Activated naive CD4-positive, alpha-beta T cell treated with anti-CD3 and anti-CD28 coated beads, Interleukin-2, amount 10 ng/mL, durations not matched to agents 7 days and 5 days (primary cell): ENCODE measurements around the gene ZCCHC14.
"Not testable (repeated sequence)": the region's sequence is repeated elsewhere in the genome, so short reads cannot be mapped to it uniquely, and the experiment has no call there.

Source experiments
- CTCF ChIA-PET: fragments of 350-600 bp; sonication (Branson Sonifier 250); formaldehyde crosslinking; loops from one replicate; lab custom pipeline; 2021; ENCODE audit warnings: antibody characterized with exemption; lab: Charles Lee
- DNase-seq: peaks from one replicate; pipeline ENCODE4 v3.0.0-alpha.2; 2020
- H3K27ac Mint-ChIP-seq: one replicate; pipeline ENCODE4 v1.8.0; 2021; ENCODE audit warnings: mild to moderate bottlenecking, moderate library complexity, mixed read lengths
- H3K27me3 Mint-ChIP-seq: one replicate; pipeline ENCODE4 v1.8.0; 2021; ENCODE audit warnings: mild to moderate bottlenecking, mixed read lengths
- H3K36me3 Mint-ChIP-seq: one replicate; pipeline ENCODE4 v1.8.0; 2021; ENCODE audit warnings: mixed read lengths
- H3K4me1 Mint-ChIP-seq: one replicate; pipeline ENCODE4 v1.8.0; 2021; ENCODE audit warnings: mixed read lengths
- H3K4me3 Mint-ChIP-seq: one replicate; pipeline ENCODE4 v1.8.0; 2021; ENCODE audit warnings: mild to moderate bottlenecking, moderate library complexity, mixed read lengths
- H3K9me3 Mint-ChIP-seq: one replicate; pipeline ENCODE4 v1.8.0; 2021; ENCODE audit warnings: mixed read lengths

Gene ZCCHC14

DNA sequence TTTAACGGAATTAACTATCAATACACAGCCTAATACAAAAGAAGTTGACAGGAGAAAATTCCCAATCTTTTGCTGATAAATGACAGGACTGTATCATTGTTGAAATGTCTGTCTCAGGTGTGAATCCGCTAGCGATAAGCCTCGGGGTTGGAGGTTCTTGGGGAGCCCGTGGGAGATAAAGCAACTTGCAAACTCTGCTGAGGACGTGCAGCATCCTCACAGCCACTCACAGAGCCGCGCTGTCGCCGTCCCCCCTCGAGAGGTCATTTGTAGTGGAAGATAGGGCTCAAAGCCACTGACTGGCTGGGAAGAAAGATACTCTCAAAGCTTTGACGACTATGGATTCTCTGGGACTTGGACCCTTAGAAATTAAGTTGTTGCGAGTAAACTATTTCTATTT lies 83.7 kb downstream of the ZCCHC14 start:
- Mint-ChIP-seq H3K4me1 (no peaks in the 10 kb centered on the region), H3K9me3 (no peaks in the 10 kb centered on the region), H3K4me3 (no peak overlapping the region), H3K27me3 (no peaks in the 10 kb centered on the region), H3K27ac (no peak overlapping the region), H3K36me3 (peaks cover 22% of the 10 kb centered on the region)
- CTCF ChIA-PET, result no interaction called here
- DNase-seq, result no peak

DNA sequence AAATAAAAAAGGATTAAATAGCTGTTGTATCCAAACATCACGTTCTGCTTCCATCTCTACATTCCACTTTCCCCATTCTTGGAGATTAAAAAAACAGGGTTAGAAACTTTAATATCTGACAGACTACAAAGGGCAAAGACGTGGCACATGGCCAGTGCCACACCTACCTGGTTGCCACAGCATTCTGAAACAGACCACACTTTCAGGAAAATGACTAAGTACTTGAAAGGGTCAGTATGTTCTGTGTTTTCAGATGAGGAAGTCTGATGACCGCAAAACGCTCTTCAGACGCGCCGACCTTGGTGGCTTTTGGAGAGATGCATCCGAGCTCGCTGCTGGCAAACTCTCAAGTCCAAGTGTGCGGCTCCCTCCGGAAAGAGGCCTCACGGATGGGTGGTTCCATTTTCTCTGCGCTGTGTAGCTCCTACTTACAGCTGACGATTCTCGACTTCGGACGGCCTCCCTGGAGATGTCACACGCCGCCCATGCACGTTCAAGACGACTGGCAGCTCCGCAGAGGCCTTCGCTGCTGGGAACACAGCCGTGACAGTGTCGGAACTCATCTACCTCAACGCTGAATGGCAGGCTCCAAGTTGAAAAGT lies 85.2 kb downstream of the ZCCHC14 start:
- Mint-ChIP-seq H3K4me1 (no peaks in the 10 kb centered on the region), H3K27ac (peak overlapping the region; percentile 52), H3K4me3 (no peak overlapping the region), H3K36me3 (peaks cover 29% of the 10 kb centered on the region), H3K9me3 (no peaks in the 10 kb centered on the region), H3K27me3 (no peaks in the 10 kb centered on the region)
- CTCF ChIA-PET, result interaction anchor here (1.0 to 1.8 kb wide), 2 partner anchors 9 to 229 kb away, joined by 3 to 5 read pairs; no protein-coding TSS in a partner anchor
- DNase-seq, result no peak

DNA sequence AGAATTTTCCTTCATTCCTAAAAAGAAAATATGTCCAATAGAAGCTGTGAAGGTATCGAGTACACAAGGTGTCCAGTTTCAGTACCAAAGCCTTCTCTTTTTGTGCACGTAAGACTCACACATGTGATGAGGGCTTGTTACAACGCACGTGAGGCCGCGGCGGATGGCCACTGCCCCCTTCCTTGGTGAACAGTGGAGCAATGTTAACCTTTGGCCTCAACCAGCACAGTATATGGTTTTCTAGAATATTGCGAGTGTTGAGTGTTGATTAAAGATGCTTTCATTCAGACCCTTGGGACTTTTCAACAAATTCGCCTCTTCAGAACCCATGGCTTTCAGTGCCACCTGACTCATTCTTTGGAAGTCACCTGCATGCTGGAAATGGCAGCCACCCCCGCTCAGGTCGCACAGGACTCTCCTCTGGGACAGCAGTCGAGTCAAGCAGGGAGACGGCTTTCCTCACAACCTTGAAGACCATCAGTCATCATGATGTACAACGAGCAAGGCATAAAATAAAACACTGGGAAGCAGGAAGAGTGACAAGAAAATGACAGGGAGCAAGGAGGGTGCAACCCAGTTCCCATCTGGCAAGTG lies 86.2 kb downstream of the ZCCHC14 start:
- H3K4me3 Mint-ChIP-seq, result no peak overlapping the region
- peak overlapping the region; percentile 33 for H3K27ac Mint-ChIP-seq
- peaks cover 28% of the 10 kb centered on the region for H3K36me3 Mint-ChIP-seq

DNA sequence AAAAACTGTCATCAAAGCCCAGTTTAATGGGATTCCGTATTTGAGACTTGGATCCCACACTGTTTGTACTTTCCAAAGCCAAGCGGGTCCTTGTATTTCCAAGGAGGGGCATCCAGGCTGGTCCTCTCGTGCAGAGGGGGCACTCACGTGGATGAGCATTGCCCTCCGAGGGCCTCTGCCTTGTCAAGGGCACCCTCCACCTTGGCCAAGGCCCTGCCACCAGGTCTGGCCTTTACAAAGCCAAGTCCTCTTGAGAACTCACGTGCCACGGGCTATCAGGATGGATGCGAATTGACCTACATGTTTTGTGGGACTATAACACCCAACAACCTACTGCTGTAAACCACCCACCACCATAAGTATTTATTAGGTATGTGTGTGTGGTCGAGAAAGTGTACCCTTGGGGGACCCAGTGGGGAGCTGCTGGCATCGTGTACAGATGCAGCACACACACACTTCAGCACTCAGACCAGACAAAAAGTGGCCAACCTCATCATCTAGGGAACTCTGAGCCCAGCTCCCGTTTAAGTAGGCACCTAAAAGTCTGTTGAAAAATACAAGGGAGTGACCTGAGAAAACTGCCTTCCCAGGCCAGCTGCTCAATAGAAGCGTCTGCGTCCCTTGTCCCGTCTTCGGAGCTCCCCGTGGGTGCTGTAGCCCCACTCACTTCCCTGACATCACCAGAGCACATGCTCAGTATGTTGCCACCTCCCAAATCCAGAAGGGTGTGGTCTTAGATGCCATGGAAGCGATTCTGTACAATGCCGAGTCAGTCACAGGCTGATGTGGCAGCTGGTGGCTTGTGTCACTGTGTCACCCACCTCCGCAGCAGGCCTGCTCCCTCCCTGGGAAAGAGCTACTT lies 87.8 kb downstream of the ZCCHC14 start:
- no peak for DNase-seq
- CTCF ChIA-PET, result no interaction called here
- H3K27ac Mint-ChIP-seq, result no peak overlapping the region

More for the DNA sequence above, 86.2 kb downstream of the ZCCHC14 start:
- no peaks in the 10 kb centered on the region for H3K27me3 Mint-ChIP-seq
- H3K9me3 Mint-ChIP-seq, result no peaks in the 10 kb centered on the region
- DNase-seq, result no peak
- CTCF ChIA-PET, result interaction anchor here (0.6 to 1.8 kb wide), 3 partner anchors 10 to 230 kb away, joined by 3 to 5 read pairs (median 4); no protein-coding TSS in a partner anchor
- H3K4me1 Mint-ChIP-seq, result no peaks in the 10 kb centered on the region

DNA sequence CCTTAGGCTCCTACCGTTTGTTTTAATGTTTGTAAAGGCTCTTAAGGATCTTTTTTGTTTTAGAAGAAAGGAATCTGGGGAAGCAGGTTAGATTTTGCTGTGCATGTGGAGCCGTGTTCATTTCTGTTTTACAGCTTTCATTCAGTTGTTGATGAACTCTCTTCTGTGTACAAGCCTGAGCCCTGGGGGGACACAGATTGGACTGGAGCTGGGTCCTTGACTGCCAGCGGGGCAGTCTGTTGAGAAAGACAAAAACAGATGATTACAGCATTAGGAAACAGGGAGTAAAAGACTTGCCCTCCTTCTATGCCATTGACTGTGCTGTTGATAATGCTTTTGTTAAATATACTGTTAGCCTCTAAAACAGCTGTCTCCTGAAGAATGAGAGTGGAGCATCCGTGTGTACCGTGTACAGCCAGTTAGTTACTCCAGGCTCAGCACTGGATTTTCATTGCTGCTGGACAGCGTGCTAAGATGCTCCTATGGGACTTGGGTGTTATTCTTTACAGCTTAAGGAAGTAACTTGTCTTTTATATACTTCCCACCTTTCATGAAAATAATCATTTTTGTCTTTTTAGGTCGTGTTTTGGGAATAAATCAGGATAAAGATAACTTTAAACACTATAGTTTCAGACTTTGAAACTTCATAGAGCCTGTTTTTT lies 97.5 kb downstream of the ZCCHC14 start:
- H3K36me3 Mint-ChIP-seq, result peaks cover 27% of the 10 kb centered on the region

More for the DNA sequence above, 87.8 kb downstream of the ZCCHC14 start:
- Mint-ChIP-seq H3K36me3 (peaks cover 33% of the 10 kb centered on the region), H3K27me3 (no peaks in the 10 kb centered on the region), H3K4me1 (no peaks in the 10 kb centered on the region), H3K4me3 (no peak overlapping the region), H3K9me3 (no peaks in the 10 kb centered on the region)

DNA sequence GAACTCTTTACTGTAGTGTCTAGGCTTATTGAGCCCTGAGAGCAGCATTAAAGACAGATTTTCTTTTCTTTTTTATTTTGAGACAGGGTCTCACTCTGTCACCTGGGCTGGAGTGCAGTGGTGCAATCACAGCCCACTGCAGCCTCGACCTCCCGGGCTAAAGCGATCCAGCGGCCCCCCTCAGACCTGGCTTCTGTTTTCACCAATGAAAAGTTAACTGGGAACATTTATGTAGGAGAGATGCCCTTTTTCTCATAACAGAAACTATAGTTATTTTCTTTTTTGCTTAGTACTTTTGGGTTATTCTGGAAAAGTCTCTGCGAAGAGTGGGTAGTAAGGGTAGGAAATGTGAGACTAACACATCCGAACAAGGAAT lies 99.2 kb downstream of the ZCCHC14 start:
- peak overlapping the region; percentile 93 for H3K27ac Mint-ChIP-seq
- no peak for DNase-seq
- H3K36me3 Mint-ChIP-seq, result peaks cover 18% of the 10 kb centered on the region
- H3K4me3 Mint-ChIP-seq, result peak overlapping the region; percentile 90
- H3K27me3 Mint-ChIP-seq, result no peaks in the 10 kb centered on the region
- no peaks in the 10 kb centered on the region for H3K9me3 Mint-ChIP-seq
- H3K4me1 Mint-ChIP-seq, result peaks cover 41% of the 10 kb centered on the region
- CTCF ChIA-PET, result interaction anchor here (0.6 to 2.4 kb wide), 10 partner anchors 9 to 482 kb away, joined by 3 to 18 read pairs (median 4); partner anchors contain the start of genes C16orf95 and FBXO31

More for the DNA sequence above, 97.5 kb downstream of the ZCCHC14 start:
- CTCF ChIA-PET, result interaction anchor here (0.8 to 2.4 kb wide), 6 partner anchors 12 to 240 kb away, joined by 3 to 18 read pairs (median 4); partner anchors contain the start of gene FBXO31
- Mint-ChIP-seq H3K27me3 (no peaks in the 10 kb centered on the region), H3K27ac (peak overlapping the region; percentile 59), H3K9me3 (no peaks in the 10 kb centered on the region), H3K4me3 (no peak overlapping the region), H3K4me1 (peaks cover 32% of the 10 kb centered on the region)
- no peak for DNase-seq

DNA sequence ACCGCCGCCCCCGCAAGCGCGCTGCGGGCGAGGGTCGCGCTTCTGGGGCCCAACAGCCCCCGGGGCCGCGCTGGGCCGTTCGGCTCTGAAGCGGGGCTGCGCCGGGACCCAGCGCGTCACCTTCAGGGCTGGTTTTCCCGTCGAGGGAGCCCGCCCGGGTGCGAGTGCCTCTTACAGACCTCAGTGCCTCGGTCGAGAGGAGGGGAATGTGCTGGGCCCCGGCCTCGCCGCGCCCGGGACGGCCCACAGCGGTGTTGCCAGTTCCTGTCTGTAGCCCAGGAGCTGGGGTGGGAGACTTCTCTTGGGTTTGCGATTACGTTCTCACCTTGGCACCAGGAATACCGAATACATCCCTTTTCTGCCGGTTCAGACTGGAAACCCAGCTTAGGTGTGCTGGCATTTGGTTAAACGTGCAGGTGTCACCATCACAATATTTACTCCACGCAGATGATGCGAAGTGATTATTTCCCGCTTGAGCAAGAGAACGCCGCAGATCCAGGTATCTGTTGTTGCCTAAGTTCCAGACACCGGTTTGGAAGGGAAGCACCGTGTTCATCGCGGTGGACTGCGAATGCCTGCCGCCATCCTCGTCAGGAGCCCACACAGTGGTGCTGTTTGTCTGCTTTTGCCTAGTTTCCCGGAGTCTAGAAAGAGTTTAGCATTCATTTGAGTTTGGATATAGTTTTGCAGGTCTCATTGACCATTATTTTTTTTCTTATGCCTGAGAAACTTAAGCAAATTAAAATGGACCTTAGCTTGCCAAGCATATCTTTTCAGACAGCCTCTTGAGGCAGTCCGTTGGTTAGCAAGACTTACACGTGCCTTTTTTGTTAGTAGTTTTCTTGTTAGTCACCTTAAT lies 99.8 kb downstream of the ZCCHC14 start:
- peak; percentile 61 for DNase-seq

DNA sequence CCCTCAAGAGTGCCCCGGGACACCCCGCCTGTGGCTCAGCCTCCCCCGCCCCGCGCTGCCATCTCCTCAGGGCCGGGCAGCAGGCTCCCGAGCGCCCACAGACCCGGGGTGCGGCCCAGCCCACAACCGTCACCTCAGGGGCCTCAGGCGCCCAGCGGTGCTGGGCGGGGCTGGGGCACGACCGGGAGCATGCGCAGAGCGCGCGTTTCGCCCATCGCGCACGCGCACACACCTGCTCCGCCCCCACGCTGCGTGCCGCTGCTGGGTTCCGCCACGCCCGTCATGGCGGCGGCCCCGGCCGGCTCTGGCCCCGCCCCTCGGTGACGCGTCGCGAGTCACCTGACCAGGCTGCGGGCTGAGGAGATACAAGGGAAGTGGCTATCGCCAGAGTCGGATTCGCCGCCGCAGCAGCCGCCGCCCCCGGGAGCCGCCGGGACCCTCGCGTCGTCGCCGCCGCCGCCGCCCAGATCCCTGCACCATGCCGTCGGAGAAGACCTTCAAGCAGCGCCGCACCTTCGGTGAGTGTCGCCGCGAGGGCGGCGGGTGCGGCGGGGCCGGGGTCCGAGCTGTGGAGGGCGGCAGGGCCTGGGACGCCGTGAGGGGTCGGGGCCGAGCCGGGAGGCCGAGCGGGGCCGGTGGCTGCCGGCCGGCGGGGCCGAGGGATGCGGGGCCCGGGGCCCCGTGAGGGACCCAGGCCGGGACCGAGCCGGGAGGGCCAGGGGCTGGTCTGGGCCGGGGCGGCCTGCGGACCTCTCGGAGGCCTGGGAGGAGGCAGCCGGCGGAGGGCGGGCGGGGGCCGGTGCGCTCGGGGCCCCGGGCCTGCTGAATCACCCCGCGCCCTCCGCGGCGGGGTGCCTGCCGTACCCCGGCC lies 100.6 kb downstream of the ZCCHC14 start, which contains the start of gene MAP1LC3B:
Gene MAP1LC3B (plus strand): TSS at position 387 of the 871 bp plus-strand sequence. CDS start 92 bp downstream, at position 479.
- peak; percentile 96 for DNase-seq
- CTCF ChIA-PET, result interaction anchor here (0.9 to 2.3 kb wide), 5 partner anchors 8 to 244 kb away, joined by 3 to 7 read pairs (median 4); partner anchors contain the start of gene FBXO31
- peaks cover 56% of the 10 kb centered on the region for H3K4me1 Mint-ChIP-seq
- H3K9me3 Mint-ChIP-seq, result no peaks in the 10 kb centered on the region
- peak within 1 kb of the TSS; percentile 97 for H3K27ac Mint-ChIP-seq
- peak within 1 kb of the TSS; percentile 90 for H3K4me3 Mint-ChIP-seq
- peaks cover 19% of the 10 kb centered on the region for H3K36me3 Mint-ChIP-seq
- H3K27me3 Mint-ChIP-seq, result no peaks in the 10 kb centered on the region

More for the DNA sequence above, 99.8 kb downstream of the ZCCHC14 start:
- H3K4me1 Mint-ChIP-seq, result peaks cover 48% of the 10 kb centered on the region
- no peaks in the 10 kb centered on the region for H3K27me3 Mint-ChIP-seq
- H3K27ac Mint-ChIP-seq, result peak overlapping the region; percentile 93
- peak overlapping the region; percentile 90 for H3K4me3 Mint-ChIP-seq
- CTCF ChIA-PET, result interaction anchor here (0.6 to 2.3 kb wide), 8 partner anchors 9 to 483 kb away, joined by 3 to 7 read pairs (median 4); partner anchors contain the start of gene FBXO31
- peaks cover 18% of the 10 kb centered on the region for H3K36me3 Mint-ChIP-seq
- no peaks in the 10 kb centered on the region for H3K9me3 Mint-ChIP-seq

DNA sequence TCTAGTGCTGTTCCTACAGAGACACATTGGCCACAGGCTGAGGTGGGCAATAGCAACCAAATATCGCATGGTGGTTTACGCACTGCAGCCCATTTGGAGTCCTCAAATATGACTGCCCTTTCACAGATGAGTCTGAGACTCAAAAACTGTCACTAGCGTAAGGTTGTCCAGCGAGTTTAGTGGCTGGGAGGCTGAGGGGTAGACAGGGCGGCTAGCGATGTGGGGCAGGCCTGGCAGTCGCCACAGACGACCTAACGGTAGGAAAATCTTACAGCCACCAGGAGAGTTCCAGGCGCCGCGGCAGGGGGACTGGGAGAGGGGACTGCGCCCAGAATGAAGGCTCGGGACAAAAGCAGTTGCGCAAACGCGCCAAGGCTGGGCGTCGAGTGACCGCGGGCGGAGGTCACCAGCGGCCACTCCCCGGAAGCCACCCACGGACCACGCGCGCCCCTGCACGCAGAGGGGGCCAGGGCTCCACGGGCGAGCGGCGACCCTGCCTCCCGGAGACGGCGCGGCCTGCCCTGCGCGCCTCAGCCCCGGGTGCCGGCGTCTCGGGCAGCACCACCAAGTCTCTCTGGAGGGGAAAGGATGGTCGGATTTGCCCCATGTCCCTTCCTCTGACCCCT lies 101.4 kb downstream of the ZCCHC14 start:
- H3K27me3 Mint-ChIP-seq, result no peaks in the 10 kb centered on the region
- H3K36me3 Mint-ChIP-seq, result peaks cover 19% of the 10 kb centered on the region
- CTCF ChIA-PET, result no interaction called here
- H3K27ac Mint-ChIP-seq, result peak overlapping the region; percentile 97
- peak overlapping the region; percentile 84 for H3K4me3 Mint-ChIP-seq
- no peaks in the 10 kb centered on the region for H3K9me3 Mint-ChIP-seq
- DNase-seq, result no peak
- peaks cover 61% of the 10 kb centered on the region for H3K4me1 Mint-ChIP-seq

DNA sequence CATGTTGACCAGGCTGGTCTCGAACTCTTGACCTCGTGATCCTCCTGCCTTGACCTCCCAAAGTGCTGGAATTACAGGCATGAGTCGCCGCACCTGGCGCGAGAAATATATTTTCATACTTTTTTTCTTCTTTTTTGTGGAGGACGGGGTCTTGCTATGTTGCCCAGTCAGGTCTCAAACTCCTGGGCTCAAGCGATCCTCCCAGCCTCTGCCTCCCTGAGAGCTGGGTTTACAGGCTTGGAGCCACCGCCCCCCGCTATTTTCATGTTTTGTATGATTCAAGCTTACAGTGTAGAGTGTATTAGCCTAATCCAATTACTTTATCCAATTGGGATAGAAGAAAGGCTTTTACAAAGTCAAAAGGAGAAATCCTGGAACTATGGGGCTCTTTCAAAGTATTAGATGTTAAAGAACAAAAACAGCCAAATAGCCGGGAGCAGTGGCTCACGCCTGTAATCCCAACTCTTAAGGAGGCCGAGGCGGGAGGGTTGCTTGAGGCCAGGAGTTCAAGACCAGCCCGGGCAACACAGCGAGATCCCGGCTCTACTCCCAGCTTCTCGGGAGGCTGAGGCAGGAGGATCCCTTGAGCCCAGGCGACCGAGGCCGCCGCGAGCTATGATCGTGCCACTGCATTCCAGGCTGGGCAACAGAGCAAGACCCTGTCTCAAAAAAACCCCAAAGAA lies 102.0 kb downstream of the ZCCHC14 start:
- Mint-ChIP-seq H3K9me3 (no peaks in the 10 kb centered on the region), H3K27me3 (no peaks in the 10 kb centered on the region), H3K27ac (peak overlapping the region; percentile 97), H3K4me1 (peaks cover 64% of the 10 kb centered on the region), H3K4me3 (peak overlapping the region; percentile 84), H3K36me3 (peaks cover 19% of the 10 kb centered on the region)
- DNase-seq, result no peak
- CTCF ChIA-PET, result no interaction called here

DNA sequence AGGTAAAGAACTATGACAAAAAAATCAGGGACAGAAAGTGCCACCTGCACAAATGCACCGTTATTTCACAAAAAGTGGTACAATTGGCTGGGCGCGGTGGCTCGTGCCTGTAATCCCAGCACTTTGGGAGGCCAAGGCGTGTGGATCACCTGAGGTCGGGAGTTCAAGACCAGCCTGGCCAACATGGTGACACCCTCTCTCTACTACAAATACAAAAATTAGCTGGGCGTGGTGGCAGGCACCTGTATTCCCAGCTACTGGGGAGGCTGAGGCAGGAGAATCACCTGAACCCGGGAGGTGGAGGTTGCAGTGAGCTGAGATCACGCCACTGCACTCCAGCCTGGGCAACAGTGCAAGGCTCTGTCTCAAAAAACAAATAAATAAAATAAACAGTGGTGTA lies 102.9 kb downstream of the ZCCHC14 start:
- CTCF ChIA-PET, H3K4me3 Mint-ChIP-seq, H3K27me3 Mint-ChIP-seq, DNase-seq, H3K9me3 Mint-ChIP-seq: not testable (repeated sequence)
- H3K27ac Mint-ChIP-seq, result peak overlapping the region; percentile 88
- H3K4me1 Mint-ChIP-seq, result peaks cover 65% of the 10 kb centered on the region
- H3K36me3 Mint-ChIP-seq, result peaks cover 16% of the 10 kb centered on the region
